Choroid plexus epithelial cell (primary cell): ENCODE data around the gene SCNN1G.

ENCODE experiments used
- DNase-seq: peaks from one replicate; pipeline ENCODE4 v3.0.0-alpha.2; 2010; ENCODE audit warnings: low read depth
- H3K4me3 ChIP-seq: 2 replicates; pipeline ENCODE4 v1.5.1; 2011; ENCODE audit warnings: low read depth, mild to moderate bottlenecking, control low read depth, low read length, moderate library complexity
- TF ChIP-seq, protein P1 (sequence below): conservative IDR thresholded peaks from 2 replicates; pipeline ENCODE4 v1.5.1; 2011; ENCODE audit warnings: low read depth, mild to moderate bottlenecking, control low read depth, inconsistent platforms, low read length, moderate library complexity

The SCNN1G gene

DNA sequence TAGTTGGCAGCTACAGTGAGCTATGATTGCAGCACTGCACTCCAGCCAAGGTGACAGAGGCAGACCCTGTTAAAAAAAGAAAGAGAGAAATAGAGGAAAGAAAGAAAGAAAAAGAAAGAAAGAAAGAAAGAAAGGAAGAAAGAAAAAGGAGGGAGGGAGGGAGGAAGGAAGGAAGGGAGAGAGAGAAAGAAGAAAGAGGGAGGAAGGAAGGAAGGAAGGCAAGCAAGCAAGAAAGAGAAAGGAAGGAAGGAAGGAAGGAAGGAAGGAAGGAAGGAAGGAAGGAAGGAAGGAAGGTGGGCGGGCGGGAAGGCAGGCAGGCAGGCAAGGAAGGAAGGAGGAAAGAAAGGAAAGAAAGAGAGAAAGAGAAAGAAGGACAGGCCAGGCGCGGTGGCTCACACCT, 1.0 kb upstream of the SCNN1G start:
- no peak overlapping the region for H3K4me3 ChIP-seq
- DNase-seq = no peak
- TF ChIP-seq, protein P1, sequence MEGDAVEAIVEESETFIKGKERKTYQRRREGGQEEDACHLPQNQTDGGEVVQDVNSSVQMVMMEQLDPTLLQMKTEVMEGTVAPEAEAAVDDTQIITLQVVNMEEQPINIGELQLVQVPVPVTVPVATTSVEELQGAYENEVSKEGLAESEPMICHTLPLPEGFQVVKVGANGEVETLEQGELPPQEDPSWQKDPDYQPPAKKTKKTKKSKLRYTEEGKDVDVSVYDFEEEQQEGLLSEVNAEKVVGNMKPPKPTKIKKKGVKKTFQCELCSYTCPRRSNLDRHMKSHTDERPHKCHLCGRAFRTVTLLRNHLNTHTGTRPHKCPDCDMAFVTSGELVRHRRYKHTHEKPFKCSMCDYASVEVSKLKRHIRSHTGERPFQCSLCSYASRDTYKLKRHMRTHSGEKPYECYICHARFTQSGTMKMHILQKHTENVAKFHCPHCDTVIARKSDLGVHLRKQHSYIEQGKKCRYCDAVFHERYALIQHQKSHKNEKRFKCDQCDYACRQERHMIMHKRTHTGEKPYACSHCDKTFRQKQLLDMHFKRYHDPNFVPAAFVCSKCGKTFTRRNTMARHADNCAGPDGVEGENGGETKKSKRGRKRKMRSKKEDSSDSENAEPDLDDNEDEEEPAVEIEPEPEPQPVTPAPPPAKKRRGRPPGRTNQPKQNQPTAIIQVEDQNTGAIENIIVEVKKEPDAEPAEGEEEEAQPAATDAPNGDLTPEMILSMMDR = no peak

DNA sequence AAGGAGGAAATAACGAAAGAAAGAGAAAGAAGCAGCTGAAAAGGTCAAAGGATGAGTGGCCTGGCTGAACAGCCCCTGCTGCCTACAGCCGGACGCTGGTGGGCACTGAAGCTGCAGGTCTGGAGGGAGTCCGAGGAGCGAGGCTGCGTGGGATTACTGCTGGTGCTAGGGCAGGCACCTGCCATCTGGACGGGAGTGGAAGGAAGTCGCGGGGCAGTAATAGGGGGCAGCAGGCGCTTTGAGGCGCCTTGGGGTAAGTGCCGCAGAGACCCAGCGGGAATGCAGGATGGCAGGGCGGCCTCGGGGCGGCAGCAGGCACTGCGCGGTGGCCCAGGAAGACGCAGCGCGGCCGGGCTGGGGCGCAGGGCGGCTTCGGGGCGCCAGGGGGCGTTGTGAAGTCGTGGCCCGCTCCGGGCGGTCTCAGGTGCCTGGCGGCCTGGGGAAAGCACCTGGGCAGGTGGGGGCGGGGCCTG, 303 bp upstream of the SCNN1G start:
- peak; percentile 46 for DNase-seq
- TF ChIP-seq, protein P1 = peak; percentile 45
- no peak overlapping the region for H3K4me3 ChIP-seq

DNA sequence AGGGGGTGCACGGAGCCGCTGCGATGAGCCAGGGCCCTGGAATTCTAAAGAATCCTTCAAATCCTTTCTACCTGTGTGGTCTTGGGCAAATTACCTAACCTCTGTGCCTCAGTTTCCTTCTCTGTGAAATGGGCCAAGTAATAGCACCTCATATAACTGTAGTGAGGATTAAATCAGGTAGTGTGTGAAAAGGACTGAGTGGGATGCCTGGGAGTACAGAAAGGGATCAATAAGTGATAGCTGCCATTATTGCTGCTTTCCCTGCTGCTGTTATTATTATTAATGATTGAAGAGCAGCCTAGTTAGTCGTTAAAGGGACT, 958 bp downstream of the SCNN1G start:
- no peak overlapping the region for H3K4me3 ChIP-seq
- no peak for DNase-seq
- TF ChIP-seq, protein P1 = no peak

DNA sequence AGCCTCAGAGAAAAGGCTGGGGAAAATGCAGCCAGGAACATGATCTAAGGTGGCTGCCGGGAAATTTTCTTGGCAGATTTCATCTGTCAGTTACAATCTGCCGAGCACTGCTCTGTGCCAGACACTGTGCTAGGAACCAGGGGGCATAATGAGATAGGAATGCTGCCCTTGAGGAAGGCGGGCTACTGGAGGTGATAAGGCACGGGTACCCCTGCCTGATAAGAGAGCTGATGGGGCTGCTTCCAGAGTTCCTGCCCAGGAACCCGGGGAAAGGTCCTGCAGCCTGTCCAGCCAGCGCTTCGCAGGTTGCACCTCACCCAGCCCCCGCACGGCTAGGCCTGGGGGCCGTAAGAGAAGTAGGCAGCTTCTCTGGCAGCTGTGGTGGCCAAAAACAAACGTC, 3.1 kb downstream of the SCNN1G start:
- H3K4me3 ChIP-seq = no peak overlapping the region
- no peak for DNase-seq
- TF ChIP-seq, protein P1 = no peak

DNA sequence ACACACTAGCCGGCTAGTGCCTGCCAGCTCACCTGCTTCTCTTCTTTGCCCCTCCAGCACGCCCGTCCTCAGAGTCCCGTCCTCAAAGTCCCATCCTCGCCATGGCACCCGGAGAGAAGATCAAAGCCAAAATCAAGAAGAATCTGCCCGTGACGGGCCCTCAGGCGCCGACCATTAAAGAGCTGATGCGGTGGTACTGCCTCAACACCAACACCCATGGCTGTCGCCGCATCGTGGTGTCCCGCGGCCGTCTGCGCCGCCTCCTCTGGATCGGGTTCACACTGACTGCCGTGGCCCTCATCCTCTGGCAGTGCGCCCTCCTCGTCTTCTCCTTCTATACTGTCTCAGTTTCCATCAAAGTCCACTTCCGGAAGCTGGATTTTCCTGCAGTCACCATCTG, 3.6 kb downstream of the SCNN1G start:
- DNase-seq = no peak
- TF ChIP-seq, protein P1 = no peak
- H3K4me3 ChIP-seq = no peak overlapping the region

DNA sequence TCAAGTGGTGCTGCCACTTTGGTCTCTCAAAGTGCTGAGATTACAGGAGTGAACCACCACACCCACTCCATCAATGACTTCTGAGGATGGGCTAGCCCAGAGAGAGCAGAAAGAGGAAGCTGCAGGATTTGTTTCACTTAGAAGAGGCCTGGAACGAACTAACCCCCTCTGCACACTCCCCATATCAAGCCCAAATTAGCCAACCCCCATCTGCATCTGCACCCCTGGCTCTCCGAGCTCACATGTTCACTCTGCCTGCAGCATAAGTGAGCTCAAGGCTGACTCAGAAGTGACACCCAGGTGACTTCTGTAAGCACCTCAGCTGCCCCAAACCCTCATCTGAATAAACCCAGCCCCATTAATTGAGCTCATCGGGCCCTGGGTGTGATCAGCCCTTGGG, 4.8 kb downstream of the SCNN1G start:
- DNase-seq = no peak
- H3K4me3 ChIP-seq = no peak overlapping the region
- TF ChIP-seq, protein P1 = no peak

DNA sequence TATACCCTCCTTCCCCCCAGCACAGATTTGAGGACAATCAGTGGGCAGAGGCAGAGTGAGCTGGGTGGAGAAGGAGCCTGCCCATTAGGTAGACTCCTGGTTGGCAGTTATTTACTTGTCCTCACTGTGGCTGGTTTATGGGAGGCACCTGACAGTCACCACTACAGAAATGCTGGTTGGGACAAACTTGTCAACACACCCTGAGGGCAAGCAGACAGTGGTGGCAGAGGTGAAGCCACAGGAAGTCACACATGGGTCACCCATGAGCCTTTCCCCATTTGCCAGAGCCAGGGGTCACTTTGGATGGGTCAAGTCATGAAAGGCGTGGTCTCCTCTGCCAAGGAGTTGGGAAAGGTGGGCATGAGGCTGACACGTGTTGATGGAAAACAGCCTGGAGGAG, 6.4 kb downstream of the SCNN1G start:
- H3K4me3 ChIP-seq = no peak overlapping the region
- TF ChIP-seq, protein P1 = no peak

More for the DNA sequence above, 6.4 kb downstream of the SCNN1G start:
- no peak for DNase-seq
